Gastrocnemius medialis (tissue), 4 donors: Measurements from ENCODE around the gene TLE4. TPM values are rescaled to one million over a fixed set of nuclear protein-coding genes. Genes with fewer than 3 reads are reported as not detected.

Source experiments
- ATAC-seq, 2 donors: fragments of 150-250 bp; one replicate each; pipeline ENCODE4 v1.9.1; 2016
- DNase-seq, 2 donors: peaks; one replicate each; pipeline ENCODE4 v3.0.0-alpha.2; 2019
- H3K27ac ChIP-seq, 4 donors: fragments of 200-600 bp; sonication (generic); 1 replicate in 1 of 4; 2 replicates in 3 of 4; pipeline ENCODE4 v1.5.1; 2016 to 2018; ENCODE audit warnings: mild to moderate bottlenecking in 2 of 4, moderate library complexity in 1 of 4
- H3K27me3 ChIP-seq, 3 donors: fragments of 200-600 bp; sonication (generic) in 2 of 3; 1 replicate in 1 of 3; 2 replicates in 2 of 3; pipeline versions ENCODE4 v1.5.1 to v1.6.0; 2016 to 2019; ENCODE audit warnings: mild to moderate bottlenecking in 1 of 3, moderate library complexity in 1 of 3
- H3K36me3 ChIP-seq, 2 donors: fragments of 200-600 bp; sonication (generic) in 1 of 2; one replicate each; pipeline ENCODE4 v1.5.1; 2017 to 2018
- H3K4me1 ChIP-seq, 2 donors: fragments of 200-600 bp; sonication (generic) in 1 of 2; one replicate each; pipeline ENCODE4 v1.5.1; 2016 to 2017; ENCODE audit warnings: mild to moderate bottlenecking in 2 of 2
- H3K4me3 ChIP-seq, 4 donors: fragments of 200-600 bp; sonication (generic) in 3 of 4; 1 replicate in 1 of 4; 2 replicates in 3 of 4; pipeline ENCODE4 v1.5.1; 2016 to 2019; ENCODE audit warnings: mild to moderate bottlenecking in 2 of 4
- H3K9me3 ChIP-seq, 3 donors: fragments of 200-600 bp; sonication (generic) in 2 of 3; 1 replicate in 1 of 3; 2 replicates in 2 of 3; pipeline ENCODE4 v1.5.1; 2016 to 2019
- POLR2A ChIP-seq, 2 donors: fragments of 450-650 bp; IDR thresholded peaks; one replicate each; pipeline ENCODE4 v1.6.1; 2017; ENCODE audit warnings: antibody characterized with exemption in 2 of 2, mild to moderate bottlenecking in 2 of 2, moderate library complexity in 2 of 2
- in situ Hi-C, 4 donors: fragments of 200-750 bp; cut with MboI; loops; one replicate each; pipeline versions ENCODE4 v1.15.0 to v1.8.0; 2017; ENCODE audit warnings: low sequenced_read_pairs in 4 of 4
- intact Hi-C: fragments of 100-400 bp; cut with DNase I; formaldehyde crosslinking; loops from one replicate; pipeline ENCODE4 v1.15.1; 2023; ENCODE audit warnings: low total_unique reads
- total RNA-seq, 4 donors: library from RNA; depleted of rRNA; stranded (reverse); fragments of >200 nt; gene quantifications; one replicate each; pipeline versions ENCODE4 v1.1.0 to v1.2.3, GENCODE V29; 2016
- TF ChIP-seq, protein P1 (sequence below), 5 experiments: fragments of 450-650 bp in 3 of 5; fragments of 200-600 bp in 2 of 5; sonication (generic) in 2 of 5; IDR thresholded peaks in 4 of 5; conservative IDR thresholded peaks in 1 of 5; 1 replicate in 4 of 5; 2 replicates in 1 of 5; pipeline ENCODE4 v1.5.1; 2016 to 2019; ENCODE audit warnings: antibody characterized with exemption in 5 of 5, mild to moderate bottlenecking in 3 of 5, moderate library complexity in 3 of 5

TLE4 gene
- total RNA-seq, 4 donors from 2014 or later: 30.1 to 64.6 (median 43.4) TPM

GRCh38 chr9:79706512-79706911 is 134.7 kb downstream of the TLE4 start:
- Histone ChIP-seq H3K36me3 (peaks cover 8 to 61% of the 10 kb centered on the region in 2 donors), H3K4me3 (no peak overlapping the region), H3K9me3 (no peaks in the 10 kb centered on the region), H3K27ac (no peak overlapping the region), H3K27me3 (no peaks in the 10 kb centered on the region), H3K4me1 (no peaks in the 10 kb centered on the region)
- TF ChIP-seq POLR2A (IDR thresholded peaks at IDR 0.05): no peak
- ATAC-seq (no peak), DNase-seq (no peak)
- in situ Hi-C loops (no loop called here), intact Hi-C loops (no loop called here)

GRCh38 chr9:79707589-79707988 is 135.8 kb downstream of the TLE4 start:
- Histone ChIP-seq H3K9me3 (no peaks in the 10 kb centered on the region), H3K36me3 (peaks cover 8 to 61% of the 10 kb centered on the region in 2 donors), H3K27me3 (no peaks in the 10 kb centered on the region), H3K4me3 (no peak overlapping the region), H3K4me1 (no peaks in the 10 kb centered on the region), H3K27ac (no peak overlapping the region)
- intact Hi-C loops (no loop called here), in situ Hi-C loops (no loop called here)
- no peak for DNase-seq
- TF ChIP-seq, protein P1, sequence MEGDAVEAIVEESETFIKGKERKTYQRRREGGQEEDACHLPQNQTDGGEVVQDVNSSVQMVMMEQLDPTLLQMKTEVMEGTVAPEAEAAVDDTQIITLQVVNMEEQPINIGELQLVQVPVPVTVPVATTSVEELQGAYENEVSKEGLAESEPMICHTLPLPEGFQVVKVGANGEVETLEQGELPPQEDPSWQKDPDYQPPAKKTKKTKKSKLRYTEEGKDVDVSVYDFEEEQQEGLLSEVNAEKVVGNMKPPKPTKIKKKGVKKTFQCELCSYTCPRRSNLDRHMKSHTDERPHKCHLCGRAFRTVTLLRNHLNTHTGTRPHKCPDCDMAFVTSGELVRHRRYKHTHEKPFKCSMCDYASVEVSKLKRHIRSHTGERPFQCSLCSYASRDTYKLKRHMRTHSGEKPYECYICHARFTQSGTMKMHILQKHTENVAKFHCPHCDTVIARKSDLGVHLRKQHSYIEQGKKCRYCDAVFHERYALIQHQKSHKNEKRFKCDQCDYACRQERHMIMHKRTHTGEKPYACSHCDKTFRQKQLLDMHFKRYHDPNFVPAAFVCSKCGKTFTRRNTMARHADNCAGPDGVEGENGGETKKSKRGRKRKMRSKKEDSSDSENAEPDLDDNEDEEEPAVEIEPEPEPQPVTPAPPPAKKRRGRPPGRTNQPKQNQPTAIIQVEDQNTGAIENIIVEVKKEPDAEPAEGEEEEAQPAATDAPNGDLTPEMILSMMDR (IDR thresholded peaks at IDR 0.05 in 4 of 5, conservative IDR thresholded peaks at IDR 0.05 in 1 of 5): no peak
- no peak for TF ChIP-seq POLR2A (IDR thresholded peaks at IDR 0.05)
- ATAC-seq: no peak

GRCh38 chr9:79708541-79708940 is 136.8 kb downstream of the TLE4 start:
- H3K9me3 ChIP-seq: no peaks in the 10 kb centered on the region
- H3K27ac ChIP-seq: no peak overlapping the region
- in situ Hi-C loops: no loop called here
- ATAC-seq (no peak), DNase-seq (no peak)
- intact Hi-C loops: no loop called here
- H3K4me3 ChIP-seq: no peak overlapping the region
- TF ChIP-seq, protein P1 (IDR thresholded peaks at IDR 0.05 in 4 of 5, conservative IDR thresholded peaks at IDR 0.05 in 1 of 5): no peak
- TF ChIP-seq POLR2A (IDR thresholded peaks at IDR 0.05): no peak
- H3K27me3 ChIP-seq: no peaks in the 10 kb centered on the region
- peaks cover 8 to 66% of the 10 kb centered on the region in 2 donors for H3K36me3 ChIP-seq
- no peaks in the 10 kb centered on the region for H3K4me1 ChIP-seq

- H3K9me3 ChIP-seq: no peaks in the 10 kb centered on the region
- TF ChIP-seq, protein P1 (IDR thresholded peaks at IDR 0.05 in 4 of 5, conservative IDR thresholded peaks at IDR 0.05 in 1 of 5): no peak
- no peak for TF ChIP-seq POLR2A (IDR thresholded peaks at IDR 0.05)
- H3K4me3 ChIP-seq: no peak overlapping the region
- no peak for ATAC-seq
- intact Hi-C loops (no loop called here), in situ Hi-C loops (no loop called here)
- H3K27me3 ChIP-seq: no peaks in the 10 kb centered on the region
- H3K27ac ChIP-seq: no peak overlapping the region
- H3K4me1 ChIP-seq: no peaks in the 10 kb centered on the region
- H3K36me3 ChIP-seq: peaks cover 8 to 68% of the 10 kb centered on the region in 2 donors
- no peak for DNase-seq
Observed at GRCh38 chr9:79709743-79710674, 138.2 kb downstream of the TLE4 start.

DNA sequence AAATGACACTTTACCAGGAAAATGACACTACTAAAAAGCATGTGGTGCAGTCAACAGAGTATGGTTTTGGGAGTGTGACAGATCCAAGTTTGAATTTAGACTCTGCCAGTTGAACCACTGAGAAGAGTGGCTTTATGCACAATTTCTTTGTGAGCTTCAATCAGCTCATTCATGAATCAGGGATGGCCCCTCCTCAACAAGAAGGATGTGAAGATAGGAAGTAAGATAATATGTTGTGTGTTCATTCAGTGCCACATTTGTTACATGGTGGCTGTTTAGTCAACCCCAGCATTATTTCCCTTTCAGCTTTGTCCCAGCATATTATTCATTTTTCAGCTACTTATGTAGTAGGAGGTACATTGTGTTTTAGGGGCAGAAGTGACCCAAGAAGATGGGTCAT is 140.1 kb downstream of the TLE4 start:
- no peak overlapping the region for H3K4me3 ChIP-seq
- H3K4me1 ChIP-seq: no peaks in the 10 kb centered on the region
- no peaks in the 10 kb centered on the region for H3K9me3 ChIP-seq
- intact Hi-C loops: no loop called here
- TF ChIP-seq, protein P1 (IDR thresholded peaks at IDR 0.05 in 4 of 5, conservative IDR thresholded peaks at IDR 0.05 in 1 of 5): no peak
- TF ChIP-seq POLR2A (IDR thresholded peaks at IDR 0.05): no peak
- no peak for ATAC-seq
- DNase-seq: no peak
- in situ Hi-C loops: no loop called here
- H3K27ac ChIP-seq: no peak overlapping the region
- H3K27me3 ChIP-seq: no peaks in the 10 kb centered on the region
- H3K36me3 ChIP-seq: peaks cover 3 to 67% of the 10 kb centered on the region in 2 donors
